K562 (cell line): ENCODE data around the gene URGCP. TPM values are rescaled to one million over a fixed set of nuclear protein-coding genes. Genes with fewer than 3 reads are reported as not detected.

Source experiments
- ATAC-seq: fragments of 200-7000 bp; cut with Tn5 transposase; 3 replicates; pipeline ENCODE4 v1.9.1; 2020; ENCODE audit warnings: moderate library complexity
- BruUV-seq: library from RNA; stranded (reverse); fragments of 400-500 nt; replicated peaks from 2 replicates; lab custom pipeline; 2021; lab: Mats Ljungman, UMichigan
- CTCF ChIA-PET: fragments of 300-600 bp; formaldehyde crosslinking; extraction: SDS; loops from one replicate; lab custom pipeline; 2021; ENCODE audit warnings: low intra/inter-chr PET ratio; lab: Yijun Ruan, JAX
- POLR2A ChIA-PET: fragments of 300-600, 350-650 bp; sonication (Branson Sonifier 250); formaldehyde crosslinking; extraction: SDS; loops from one replicate; lab custom pipeline; 2021; ENCODE audit warnings: antibody characterized with exemption, inconsistent platforms; lab: Yijun Ruan, JAX
- DNase-seq, 4 experiments: peaks; one replicate each; pipeline versions ENCODE4 v3.0.0 to v3.0.0-alpha.2; 2011 to 2018; ENCODE audit warnings: low spot score in 3 of 4, mixed read lengths in 3 of 4; ENCODE audit errors: extremely low read depth in 1 of 4
- FAIRE-seq: peaks from 2 replicates; lab custom pipeline; 2011; peaks lifted over from hg19 to GRCh38; lab: Jason Lieb, UNC
- H2AFZ ChIP-seq: 2 replicates; pipeline ENCODE4 v1.6.0; 2011; ENCODE audit warnings: low read depth, low read length, control low read depth, inconsistent platforms
- H3K27ac ChIP-seq: fragments of 200-600 bp; 3 replicates; pipeline ENCODE4 v1.8.0; 2011; ENCODE audit warnings: low read depth, mild to moderate bottlenecking, control low read depth, inconsistent platforms, low read length, moderate library complexity, mixed read lengths; ENCODE audit errors: extremely low read depth
- H3K27me3 ChIP-seq, 2 experiments: fragments of 300-600 bp in 1 of 2; 2 replicates in 1 of 2; 3 replicates in 1 of 2; pipeline versions ENCODE4 v1.6.0 to v1.8.0; 2011; ENCODE audit warnings: inconsistent platforms in 2 of 2, low read length in 2 of 2, mild to moderate bottlenecking in 1 of 2, mixed read lengths in 1 of 2, moderate library complexity in 1 of 2; ENCODE audit not compliant: control insufficient read depth in 2 of 2, insufficient read depth in 2 of 2
- H3K36me3 ChIP-seq: fragments of 300-600 bp; 3 replicates; pipeline ENCODE4 v1.8.0; 2011; ENCODE audit warnings: mild to moderate bottlenecking, low read length, inconsistent platforms; ENCODE audit not compliant: control insufficient read depth, insufficient read depth
- H3K4me1 ChIP-seq, 2 experiments: fragments of 200-600 bp in 1 of 2; replicated peaks in 1 of 2; 2 replicates in 1 of 2; 3 replicates in 1 of 2; pipeline versions ENCODE4 v1.5.1 to v1.8.0; 2011; ENCODE audit warnings: inconsistent platforms in 2 of 2, low read length in 2 of 2, mild to moderate bottlenecking in 1 of 2, mixed read lengths in 1 of 2, moderate library complexity in 1 of 2; ENCODE audit not compliant: control insufficient read depth in 2 of 2, insufficient read depth in 2 of 2
- H3K4me2 ChIP-seq: 2 replicates; pipeline ENCODE4 v1.6.1; 2011; ENCODE audit warnings: low read length, control low read depth, inconsistent platforms, mixed read lengths; ENCODE audit not compliant: insufficient read depth
- H3K4me3 ChIP-seq: fragments of 200-600 bp; sonication (generic), shearing (Covaris generic); 2 replicates; pipeline ENCODE4 v1.5.1; 2016; ENCODE audit warnings: control low read depth, inconsistent platforms
- H3K79me2 ChIP-seq: fragments of 200-600 bp; 3 replicates; pipeline ENCODE4 v1.8.0; 2011; ENCODE audit warnings: low read length, inconsistent platforms; ENCODE audit not compliant: control insufficient read depth, insufficient read depth
- H3K9ac ChIP-seq, 2 experiments: 2 replicates each; pipeline versions ENCODE4 v1.6.0 to v1.6.1; 2011; ENCODE audit warnings: low read depth in 2 of 2, low read length in 2 of 2, control low read depth in 1 of 2, inconsistent platforms in 1 of 2, mild to moderate bottlenecking in 1 of 2, mixed read lengths in 1 of 2; ENCODE audit not compliant: insufficient read depth in 1 of 2
- H3K9me1 ChIP-seq: one replicate; pipeline ENCODE4 v1.6.0; 2011; ENCODE audit warnings: inconsistent platforms, mild to moderate bottlenecking, low read length, moderate library complexity; ENCODE audit not compliant: control insufficient read depth, insufficient read depth
- H3K9me3 ChIP-seq: replicated peaks from 2 replicates; pipeline ENCODE4 v1.5.1; 2011; ENCODE audit warnings: low read depth, low read length, inconsistent platforms; ENCODE audit not compliant: control insufficient read depth, insufficient read depth
- H4K20me1 ChIP-seq: replicated peaks from 2 replicates; pipeline ENCODE4 v1.6.1; 2011; ENCODE audit warnings: low read length, inconsistent platforms, mixed read lengths; ENCODE audit not compliant: control insufficient read depth, insufficient read depth
- ESRRA ChIP-seq: fragments of 450-650 bp; IDR thresholded peaks from 2 replicates; pipeline ENCODE4 v1.6.1; 2014; ENCODE audit warnings: low read depth, mild to moderate bottlenecking, moderate library complexity, borderline replicate concordance
- HDAC6 ChIP-seq: IDR thresholded peaks from 2 replicates; pipeline ENCODE4 v1.6.1; 2012; ENCODE audit warnings: low read depth, mild to moderate bottlenecking, control low read depth, inconsistent platforms, low read length, moderate library complexity
- MEIS2 ChIP-seq: fragments of 450-650 bp; IDR thresholded peaks from 2 replicates; pipeline ENCODE4 v1.6.1; 2014; ENCODE audit warnings: mild to moderate bottlenecking; ENCODE audit not compliant: partially characterized antibody
- MITF ChIP-seq: IDR thresholded peaks from 2 replicates; pipeline ENCODE4 v1.6.1; 2014; ENCODE audit warnings: antibody characterized with exemption
- NR1H2 ChIP-seq: sonication (generic); formaldehyde crosslinking; IDR thresholded peaks from 2 replicates; pipeline ENCODE4 v1.4.0; 2020; ENCODE audit warnings: mild to moderate bottlenecking, missing genetic modification reagents
- NR4A1 ChIP-seq, 2 experiments: fragments of 250-450 bp in 1 of 2; fragments of 450-650 bp in 1 of 2; sonication (Bioruptor Pico) in 1 of 2; IDR thresholded peaks; 2 replicates each; pipeline versions ENCODE4 v1.4.0 to v1.6.1; 2016 to 2020; ENCODE audit warnings: mild to moderate bottlenecking in 2 of 2, missing compliant biosample characterization in 1 of 2, missing genetic modification characterization in 1 of 2, moderate library complexity in 1 of 2
- OTX1 ChIP-seq: fragments of 450-650 bp; formaldehyde crosslinking; IDR thresholded peaks from 2 replicates; pipeline ENCODE4 v1.4.0; 2022; ENCODE audit warnings: mild to moderate bottlenecking
- in situ Hi-C: fragments of 300-500 bp; cut with MboI; formaldehyde crosslinking; loops from 4 replicates; pipeline ENCODE4 v1.15.0; 2018; ENCODE audit warnings: inconsistent platforms, mixed read lengths
- intact Hi-C: fragments of 100-400 bp; cut with micrococcal nuclease; formaldehyde crosslinking; loops from 2 replicates; pipeline ENCODE4 v1.14.2; 2022
- polyA plus RNA-seq, 8 experiments: library from polyadenylated mRNA; depleted of rRNA in 4 of 8; stranded (reverse) in 5 of 8; unstranded in 3 of 8; fragments of >200 nt; fragmentation: Nextera tagmentation in 2 of 8; fragmentation: Illumina TruSeq in 1 of 8; extraction: Ambion mirVana in 2 of 8; extraction: Trizol in 1 of 8; gene quantifications; 2 replicates each; pipeline versions ENCODE4 v1.2.1 to v1.2.3, GENCODE V29; 2011 to 2014; ENCODE audit warnings: inconsistent platforms in 1 of 8, missing spikeins in 1 of 8
- total RNA-seq, 7 experiments: library from RNA; depleted of rRNA in 6 of 7; stranded (reverse); fragments of >200 nt in 6 of 7; fragmentation: Illumina TruSeq in 2 of 7; extraction: Trizol in 2 of 7; gene quantifications; 2 replicates each; pipeline versions ENCODE4 v1.2.1 to v1.2.3, GENCODE V29; 2011 to 2021; ENCODE audit warnings: low replicate concordance in 1 of 7

URGCP gene
- total and polyA plus RNA-seq, 9 of the 15 experiments (the other 6 are each of a cell fraction or from before 2014, with no cell fraction given): 1.7 to 25.8 (median 12.5) TPM

GRCh38 chr7:43856316-43856715 is 50.1 kb downstream of the URGCP start (continued):
- TF ChIP-seq MITF (no peak), NR4A1 (CRISPR knock-in tag; IDR thresholded peaks at IDR 0.05) (no peak), NR4A1 (tag; IDR thresholded peaks at IDR 0.05) (no peak), MEIS2 (no peak), OTX1 (CRISPR knock-in tag) (no peak), NR1H2 (CRISPR knock-in tag) (no peak)

GRCh38 chr7:43855176-43855575 is 51.2 kb downstream of the URGCP start:
- Histone ChIP-seq H4K20me1 (no peaks in the 10 kb centered on the region), H3K9me1 (no peaks in the 10 kb centered on the region), H3K79me2 (no peaks in the 10 kb centered on the region), H2AFZ (no peak overlapping the region), H3K27ac (no peak overlapping the region), H3K4me1 (no peaks in the 10 kb centered on the region), H3K36me3 (no peaks in the 10 kb centered on the region), H3K4me2 (no peak overlapping the region), H3K4me3 (no peak overlapping the region), H3K9me3 (no peaks in the 10 kb centered on the region; the same call in 1 of the 2 replicates), H3K27me3 (no peaks in the 10 kb centered on the region), H3K9ac (no peak overlapping the region)
- ChIA-PET POLR2A (interaction anchor here (1.1 kb wide), 1 partner anchor 11 kb away, joined by 3 read pairs; no protein-coding TSS in a partner anchor), CTCF (no interaction called here)
- DNase-seq (no peak), ATAC-seq (no peak), FAIRE-seq (no peak)
- no TSS peak for BruUV-seq
- in situ Hi-C loops: no loop called here
- TF ChIP-seq HDAC6 (no peak), ESRRA (peak; percentile 28; the same call in 1 of the 2 replicates)
- intact Hi-C loops: no loop called here
